DND-41 (cell line): ENCODE results near the gene SLC17A8.

Experiments
- ATAC-seq: fragments of 200-7000 bp; cut with Tn5 transposase; 3 replicates; pipeline ENCODE4 v1.9.1; 2021; ENCODE audit warnings: low read depth; ENCODE audit not compliant: insufficient read depth
- DNase-seq: peaks from one replicate; pipeline ENCODE4 v3.0.0-alpha.2; 2020
- H2AFZ ChIP-seq: 2 replicates; pipeline ENCODE4 v1.6.0; 2012; ENCODE audit warnings: low read depth, low read length
- H3K27ac ChIP-seq: 2 replicates; pipeline ENCODE4 v1.5.1; 2012; ENCODE audit warnings: low read length, inconsistent platforms
- H3K27me3 ChIP-seq: fragments of 200-600 bp; sonication (generic); 2 replicates; pipeline ENCODE4 v1.6.0; 2012; ENCODE audit warnings: low read length, mild to moderate bottlenecking, inconsistent platforms; ENCODE audit not compliant: insufficient read depth, poor library complexity
- H3K36me3 ChIP-seq: 2 replicates; pipeline ENCODE4 v1.5.1; 2012; ENCODE audit warnings: low read length, inconsistent platforms; ENCODE audit not compliant: insufficient read depth
- H3K4me1 ChIP-seq: 2 replicates; pipeline ENCODE4 v1.5.1; 2012; ENCODE audit warnings: mild to moderate bottlenecking, low read length; ENCODE audit not compliant: insufficient read depth
- H3K4me2 ChIP-seq: 2 replicates; pipeline ENCODE4 v1.6.0; 2012; ENCODE audit warnings: mild to moderate bottlenecking, moderate library complexity, low read length, inconsistent platforms; ENCODE audit not compliant: insufficient read depth
- H3K4me3 ChIP-seq, 2 experiments: fragments of 200-600 bp in 1 of 2; shearing (Covaris generic) in 1 of 2; 2 replicates each; pipeline ENCODE4 v1.5.1; 2012 to 2016; ENCODE audit warnings: inconsistent platforms in 2 of 2, low read length in 2 of 2, mild to moderate bottlenecking in 2 of 2, low read depth in 1 of 2, moderate library complexity in 1 of 2
- H3K79me2 ChIP-seq: 2 replicates; pipeline ENCODE4 v1.6.0; 2012; ENCODE audit warnings: low read length, inconsistent platforms; ENCODE audit not compliant: insufficient read depth
- H3K9ac ChIP-seq: 2 replicates; pipeline ENCODE4 v1.6.0; 2012; ENCODE audit warnings: low read depth, mild to moderate bottlenecking, inconsistent platforms, low read length, moderate library complexity
- H3K9me3 ChIP-seq: 2 replicates; pipeline ENCODE4 v1.5.1; 2012; ENCODE audit warnings: low read length, moderate library complexity, mild to moderate bottlenecking, inconsistent platforms; ENCODE audit not compliant: insufficient read depth, severe bottlenecking
- H4K20me1 ChIP-seq: 2 replicates; pipeline ENCODE4 v1.6.0; 2012; ENCODE audit warnings: low read length; ENCODE audit not compliant: insufficient read depth
- CTCF ChIP-seq: IDR thresholded peaks from 2 replicates; pipeline ENCODE4 v1.5.1; 2012; ENCODE audit warnings: borderline replicate concordance, low read length, moderate library complexity, mild to moderate bottlenecking; ENCODE audit not compliant: poor library complexity, severe bottlenecking; ENCODE audit errors: extremely low read depth
- EZH2 ChIP-seq: IDR thresholded peaks from 3 replicates; pipeline ENCODE4 v1.6.1; 2012; ENCODE audit warnings: borderline replicate concordance, low read depth, mild to moderate bottlenecking, moderate library complexity, low read length, inconsistent platforms; ENCODE audit not compliant: severe bottlenecking

Gene SLC17A8

GRCh38 chr12:100324498-100324897, 32.4 kb upstream of the SLC17A8 start:
- no peaks in the 10 kb centered on the region for H4K20me1 ChIP-seq
- H3K4me1 ChIP-seq = no peaks in the 10 kb centered on the region
- H2AFZ ChIP-seq = no peak overlapping the region
- H3K9ac ChIP-seq = no peak overlapping the region
- TF ChIP-seq EZH2 = no peak
- no peak for TF ChIP-seq CTCF
- no peaks in the 10 kb centered on the region for H3K79me2 ChIP-seq
- no peak overlapping the region for H3K27ac ChIP-seq
- no peak overlapping the region for H3K4me2 ChIP-seq
- no peak overlapping the region for H3K4me3 ChIP-seq
- H3K27me3 ChIP-seq = no peaks in the 10 kb centered on the region
- H3K36me3 ChIP-seq = peaks cover 55% of the 10 kb centered on the region
- no peak for ATAC-seq
- H3K9me3 ChIP-seq = no peaks in the 10 kb centered on the region
- DNase-seq = no peak

GRCh38 chr12:100326208-100326607, 30.7 kb upstream of the SLC17A8 start:
- no peak overlapping the region for H3K27ac ChIP-seq
- H3K9ac ChIP-seq = no peak overlapping the region
- TF ChIP-seq CTCF (no peak), EZH2 (no peak)
- DNase-seq (no peak), ATAC-seq (no peak)
- H3K4me3 ChIP-seq = no peak overlapping the region
- H3K36me3 ChIP-seq = peaks cover 58% of the 10 kb centered on the region
- H3K9me3 ChIP-seq = no peaks in the 10 kb centered on the region
- H3K4me1 ChIP-seq = no peaks in the 10 kb centered on the region
- no peaks in the 10 kb centered on the region for H3K79me2 ChIP-seq
- H4K20me1 ChIP-seq = no peaks in the 10 kb centered on the region
- H3K4me2 ChIP-seq = no peak overlapping the region
- H2AFZ ChIP-seq = no peak overlapping the region
- no peaks in the 10 kb centered on the region for H3K27me3 ChIP-seq

GRCh38 chr12:100329800-100330199, 27.1 kb upstream of the SLC17A8 start:
- H3K4me1 ChIP-seq = no peaks in the 10 kb centered on the region
- no peaks in the 10 kb centered on the region for H3K9me3 ChIP-seq
- H3K36me3 ChIP-seq = peaks cover 64% of the 10 kb centered on the region
- no peak overlapping the region for H2AFZ ChIP-seq
- no peak overlapping the region for H3K27ac ChIP-seq
- no peaks in the 10 kb centered on the region for H3K79me2 ChIP-seq
- no peak for DNase-seq
- no peak overlapping the region for H3K9ac ChIP-seq
- ATAC-seq = no peak
- TF ChIP-seq CTCF (no peak), EZH2 (no peak)
- H4K20me1 ChIP-seq = no peaks in the 10 kb centered on the region
- H3K27me3 ChIP-seq = no peaks in the 10 kb centered on the region
- no peak overlapping the region for H3K4me2 ChIP-seq
- no peak overlapping the region for H3K4me3 ChIP-seq

- Histone ChIP-seq H3K27ac (no peak overlapping the region), H3K9ac (no peak overlapping the region), H3K36me3 (peaks cover 70% of the 10 kb centered on the region), H3K4me1 (no peaks in the 10 kb centered on the region), H3K79me2 (no peaks in the 10 kb centered on the region), H2AFZ (no peak overlapping the region), H3K9me3 (no peaks in the 10 kb centered on the region), H4K20me1 (no peaks in the 10 kb centered on the region), H3K4me2 (no peak overlapping the region), H3K27me3 (no peaks in the 10 kb centered on the region), H3K4me3 (no peak overlapping the region)
- DNase-seq = no peak
- no peak for ATAC-seq
- TF ChIP-seq EZH2 (no peak), CTCF (no peak)
Observed at GRCh38 chr12:100331871-100332270, 25.0 kb upstream of the SLC17A8 start.
